Fibroblast of mammary gland (primary cell): ENCODE results near the gene FIGNL1.

Experiments used
- DNase-seq: peaks from one replicate; pipeline ENCODE4 v3.0.0-alpha.2; 2010; ENCODE audit warnings: low read depth
- H3K4me3 ChIP-seq: 2 replicates; pipeline ENCODE4 v1.5.1; 2011; ENCODE audit warnings: low read depth, mild to moderate bottlenecking, low read length, moderate library complexity; ENCODE audit not compliant: control insufficient read depth
- TF ChIP-seq, protein P1 (sequence below): conservative IDR thresholded peaks from 2 replicates; pipeline ENCODE4 v1.5.1; 2011; ENCODE audit warnings: low read depth, low read length, inconsistent platforms; ENCODE audit not compliant: control insufficient read depth, insufficient read depth

The FIGNL1 gene

DNA sequence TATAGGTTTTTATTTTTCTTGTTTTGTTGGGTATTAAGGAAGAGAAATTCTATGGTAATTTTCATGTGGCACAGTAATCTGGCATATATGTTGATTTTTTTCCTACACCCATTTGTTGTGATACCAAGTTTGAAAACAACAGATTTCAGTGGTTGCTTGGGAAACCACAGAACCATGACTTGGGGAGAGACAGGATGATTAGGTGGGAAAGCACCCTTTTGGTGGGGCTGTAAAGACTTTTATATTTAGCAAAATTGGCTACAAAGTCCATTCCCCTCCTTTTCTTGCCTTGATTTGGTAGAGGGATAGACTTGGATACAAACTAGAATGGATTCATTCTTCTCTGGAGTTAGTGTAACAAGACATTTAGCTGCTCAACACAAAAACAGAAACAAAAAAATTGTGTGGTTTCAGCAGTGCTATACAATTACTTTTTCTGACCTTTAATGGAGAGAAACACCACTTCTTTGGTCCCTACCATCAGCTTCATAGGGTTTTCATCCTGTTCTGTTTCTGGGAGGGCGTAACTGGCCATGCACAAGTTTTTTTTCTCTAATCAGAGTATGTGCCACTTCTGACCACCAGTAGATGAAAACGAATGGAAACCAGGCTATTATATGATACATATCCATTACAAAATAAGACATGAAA lies 52.7 kb downstream of the FIGNL1 start:
- DNase-seq: no peak
- no peak overlapping the region for H3K4me3 ChIP-seq
- TF ChIP-seq, protein P1, sequence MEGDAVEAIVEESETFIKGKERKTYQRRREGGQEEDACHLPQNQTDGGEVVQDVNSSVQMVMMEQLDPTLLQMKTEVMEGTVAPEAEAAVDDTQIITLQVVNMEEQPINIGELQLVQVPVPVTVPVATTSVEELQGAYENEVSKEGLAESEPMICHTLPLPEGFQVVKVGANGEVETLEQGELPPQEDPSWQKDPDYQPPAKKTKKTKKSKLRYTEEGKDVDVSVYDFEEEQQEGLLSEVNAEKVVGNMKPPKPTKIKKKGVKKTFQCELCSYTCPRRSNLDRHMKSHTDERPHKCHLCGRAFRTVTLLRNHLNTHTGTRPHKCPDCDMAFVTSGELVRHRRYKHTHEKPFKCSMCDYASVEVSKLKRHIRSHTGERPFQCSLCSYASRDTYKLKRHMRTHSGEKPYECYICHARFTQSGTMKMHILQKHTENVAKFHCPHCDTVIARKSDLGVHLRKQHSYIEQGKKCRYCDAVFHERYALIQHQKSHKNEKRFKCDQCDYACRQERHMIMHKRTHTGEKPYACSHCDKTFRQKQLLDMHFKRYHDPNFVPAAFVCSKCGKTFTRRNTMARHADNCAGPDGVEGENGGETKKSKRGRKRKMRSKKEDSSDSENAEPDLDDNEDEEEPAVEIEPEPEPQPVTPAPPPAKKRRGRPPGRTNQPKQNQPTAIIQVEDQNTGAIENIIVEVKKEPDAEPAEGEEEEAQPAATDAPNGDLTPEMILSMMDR: no peak

DNA sequence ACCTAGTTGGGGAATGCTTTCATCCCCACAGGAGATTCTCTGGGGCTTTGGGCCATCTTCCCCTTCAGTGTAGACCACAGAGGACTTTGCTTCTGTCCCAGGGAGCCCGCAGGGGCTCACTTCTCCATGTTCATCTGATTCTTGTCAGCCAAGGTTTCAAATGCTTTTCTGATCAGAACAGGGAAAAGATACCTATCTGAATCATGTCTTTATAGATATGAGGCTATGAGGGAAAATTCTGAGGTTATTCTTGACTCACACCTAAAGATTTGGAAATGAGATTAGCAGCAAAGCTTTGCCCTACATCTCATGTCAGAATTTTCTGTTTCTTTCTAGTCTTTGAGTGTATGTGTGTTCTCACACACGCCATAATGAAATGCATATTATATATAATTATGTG lies 53.3 kb downstream of the FIGNL1 start:
- no peak for DNase-seq
- TF ChIP-seq, protein P1: no peak
- H3K4me3 ChIP-seq: no peak overlapping the region

DNA sequence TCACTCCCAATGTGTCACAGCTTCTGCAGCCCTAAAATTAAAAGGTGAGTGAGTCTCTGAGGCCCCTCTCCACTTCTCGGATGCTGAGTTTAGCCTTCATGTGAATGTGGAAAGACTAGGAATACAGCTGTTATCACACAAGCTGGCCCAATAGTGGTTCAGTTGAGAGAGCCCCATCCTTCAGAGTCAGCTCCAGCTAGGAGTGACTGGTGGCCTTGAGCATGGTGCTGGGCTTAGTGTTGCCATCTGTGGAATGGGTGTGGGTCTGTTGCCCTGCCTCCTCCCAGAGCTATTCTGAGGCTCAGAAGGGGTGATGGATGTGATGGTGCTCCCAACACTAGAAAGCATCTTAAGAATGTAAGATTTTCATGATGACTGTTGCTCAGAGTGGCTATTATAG lies 55.8 kb downstream of the FIGNL1 start:
- no peak for DNase-seq
- no peak overlapping the region for H3K4me3 ChIP-seq
- TF ChIP-seq, protein P1: no peak
